Inferior parietal cortex (tissue), 1 donor: ENCODE measurements around the gene UBE2H.
A peak's percentile ranks its signal among the peaks of the same experiment; 100 is the strongest.

Experiments
- DNase-seq: peaks from one replicate; pipeline ENCODE4 v3.0.0-alpha.2; 2016; ENCODE audit errors: extremely low spot score

The UBE2H gene

GRCh38 chr7:129950191-129950932 lies 2.4 kb downstream of the UBE2H start:
- DNase-seq, result peak; percentile 41

GRCh38 chr7:129949292-129950133 lies 3.2 kb downstream of the UBE2H start:
- peak; percentile 47 for DNase-seq

- peak; percentile 92 for DNase-seq
Measured at GRCh38 chr7:129948877-129949291, 3.9 kb downstream of the UBE2H start.

GRCh38 chr7:129948338-129948737 lies 4.4 kb downstream of the UBE2H start:
- no peak for DNase-seq

GRCh38 chr7:129947701-129948100 lies 5.1 kb downstream of the UBE2H start:
- no peak for DNase-seq

GRCh38 chr7:129947049-129947448 lies 5.7 kb downstream of the UBE2H start:
- DNase-seq, result peak; percentile 58

GRCh38 chr7:129946282-129946681 lies 6.5 kb downstream of the UBE2H start:
- DNase-seq, result no peak

GRCh38 chr7:129943352-129943751 lies 9.4 kb downstream of the UBE2H start:
- no peak for DNase-seq

GRCh38 chr7:129940329-129940728 lies 12.4 kb downstream of the UBE2H start:
- DNase-seq, result no peak

- no peak for DNase-seq
Measured at GRCh38 chr7:129939881-129940280, 12.9 kb downstream of the UBE2H start.

- DNase-seq, result no peak
Measured at GRCh38 chr7:129933627-129934026, 19.1 kb downstream of the UBE2H start.

GRCh38 chr7:129926618-129927017 lies 26.1 kb downstream of the UBE2H start:
- no peak for DNase-seq

- DNase-seq, result peak; percentile 34
Measured at GRCh38 chr7:129925416-129926002, 27.3 kb downstream of the UBE2H start.

GRCh38 chr7:129924602-129925001 lies 28.2 kb downstream of the UBE2H start:
- DNase-seq, result no peak

- no peak for DNase-seq
Measured at GRCh38 chr7:129923709-129924108, 29.1 kb downstream of the UBE2H start.

- DNase-seq, result no peak
Measured at GRCh38 chr7:129919492-129919891, 33.3 kb downstream of the UBE2H start.

- no peak for DNase-seq
Measured at GRCh38 chr7:129918922-129919321, 33.8 kb downstream of the UBE2H start.

GRCh38 chr7:129917934-129918333 lies 34.8 kb downstream of the UBE2H start:
- no peak for DNase-seq

- no peak for DNase-seq
Measured at GRCh38 chr7:129914536-129915272, 38.1 kb downstream of the UBE2H start.

GRCh38 chr7:129913428-129913827 lies 39.3 kb downstream of the UBE2H start:
- no peak for DNase-seq

GRCh38 chr7:129911790-129912189 lies 41.0 kb downstream of the UBE2H start:
- DNase-seq, result no peak

GRCh38 chr7:129909669-129910068 lies 43.1 kb downstream of the UBE2H start:
- DNase-seq, result no peak
